ENCODE results near the gene MARCKSL1. TPM values are rescaled to one million over a fixed set of nuclear protein-coding genes. Genes with fewer than 3 reads are reported as not detected.
"Not testable (repeated sequence)": the region's sequence is repeated elsewhere in the genome, so short reads cannot be mapped to it uniquely, and the experiment has no call there.

MARCKSL1 gene
- total RNA-seq, 1 donor from 2014 or later, result 21.8 TPM

DNA sequence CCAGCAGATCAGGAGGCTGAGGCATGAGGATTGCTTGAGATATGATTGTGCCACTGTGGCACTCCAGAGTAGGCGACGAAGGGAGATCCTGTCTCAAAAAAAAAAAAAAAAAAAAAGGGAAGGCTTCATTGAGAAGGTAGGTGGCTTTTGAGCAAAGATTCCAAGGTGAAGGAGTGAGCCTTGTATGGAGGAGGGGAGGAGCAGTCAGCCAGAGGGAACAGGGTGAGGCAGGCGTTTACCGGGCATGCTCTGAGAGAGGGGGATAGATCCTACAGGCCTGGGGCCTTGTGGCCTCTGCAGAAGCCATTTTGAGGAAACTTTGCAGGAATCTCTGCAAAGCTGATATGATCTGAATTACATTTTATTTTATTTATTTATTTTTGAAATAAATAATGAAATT is 49.3 kb downstream of the MARCKSL1 start:
- TF ChIP-seq, protein P1, sequence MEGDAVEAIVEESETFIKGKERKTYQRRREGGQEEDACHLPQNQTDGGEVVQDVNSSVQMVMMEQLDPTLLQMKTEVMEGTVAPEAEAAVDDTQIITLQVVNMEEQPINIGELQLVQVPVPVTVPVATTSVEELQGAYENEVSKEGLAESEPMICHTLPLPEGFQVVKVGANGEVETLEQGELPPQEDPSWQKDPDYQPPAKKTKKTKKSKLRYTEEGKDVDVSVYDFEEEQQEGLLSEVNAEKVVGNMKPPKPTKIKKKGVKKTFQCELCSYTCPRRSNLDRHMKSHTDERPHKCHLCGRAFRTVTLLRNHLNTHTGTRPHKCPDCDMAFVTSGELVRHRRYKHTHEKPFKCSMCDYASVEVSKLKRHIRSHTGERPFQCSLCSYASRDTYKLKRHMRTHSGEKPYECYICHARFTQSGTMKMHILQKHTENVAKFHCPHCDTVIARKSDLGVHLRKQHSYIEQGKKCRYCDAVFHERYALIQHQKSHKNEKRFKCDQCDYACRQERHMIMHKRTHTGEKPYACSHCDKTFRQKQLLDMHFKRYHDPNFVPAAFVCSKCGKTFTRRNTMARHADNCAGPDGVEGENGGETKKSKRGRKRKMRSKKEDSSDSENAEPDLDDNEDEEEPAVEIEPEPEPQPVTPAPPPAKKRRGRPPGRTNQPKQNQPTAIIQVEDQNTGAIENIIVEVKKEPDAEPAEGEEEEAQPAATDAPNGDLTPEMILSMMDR (IDR thresholded peaks at IDR 0.05), result no peak
- no peak for DNase-seq (ENCODE audit: low spot score in 2 of 2)
- no peaks in the 10 kb centered on the region for H3K27me3 ChIP-seq
- H3K4me3 ChIP-seq, result no peak overlapping the region
- intact Hi-C loops (cut with DNase I), result no loop called here
- peaks cover 0 to 4% of the 10 kb centered on the region in 2 donors for H3K4me1 ChIP-seq
- H3K27ac ChIP-seq, result no peak overlapping the region
- no peaks in the 10 kb centered on the region for H3K36me3 ChIP-seq
- no peaks in the 10 kb centered on the region for H3K9me3 ChIP-seq

DNA sequence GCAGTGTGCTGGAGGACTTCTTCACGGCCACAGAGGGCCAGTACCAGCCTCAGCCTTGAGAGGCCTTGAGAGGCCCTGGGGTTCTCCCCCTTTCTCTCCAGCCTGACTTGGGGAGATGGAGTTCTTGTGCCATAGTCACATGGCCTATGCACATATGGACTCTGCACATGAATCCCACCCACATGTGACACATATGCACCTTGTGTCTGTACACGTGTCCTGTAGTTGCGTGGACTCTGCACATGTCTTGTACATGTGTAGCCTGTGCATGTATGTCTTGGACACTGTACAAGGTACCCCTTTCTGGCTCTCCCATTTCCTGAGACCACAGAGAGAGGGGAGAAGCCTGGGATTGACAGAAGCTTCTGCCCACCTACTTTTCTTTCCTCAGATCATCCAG is 50.4 kb downstream of the MARCKSL1 start:
- H3K4me3 ChIP-seq, result no peak overlapping the region
- intact Hi-C loops (cut with DNase I), result no loop called here
- TF ChIP-seq, protein P1 (IDR thresholded peaks at IDR 0.05), result no peak

DNA sequence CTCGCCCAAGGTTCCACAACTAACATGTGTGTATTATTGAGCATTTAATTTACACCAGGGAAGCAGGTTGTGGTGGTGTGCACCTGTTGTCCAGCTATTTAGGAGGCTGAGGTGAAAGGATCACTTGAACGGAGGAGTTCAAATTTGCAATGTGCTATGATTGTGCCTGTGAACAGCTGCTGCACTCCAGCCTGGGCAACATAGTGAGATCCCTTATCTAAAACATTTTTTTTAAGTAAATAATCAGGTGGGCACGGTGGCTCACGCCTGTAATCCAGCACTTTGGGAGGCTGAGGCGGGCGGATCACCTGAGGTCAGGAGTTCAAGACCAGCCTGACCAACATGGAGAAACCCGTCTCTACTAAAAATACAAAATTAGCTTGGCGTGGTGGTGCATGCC is 51.3 kb downstream of the MARCKSL1 start:
- H3K36me3 ChIP-seq; H3K4me1 ChIP-seq; H3K9me3 ChIP-seq; H3K27me3 ChIP-seq; H3K27ac ChIP-seq; intact Hi-C loops (cut with DNase I); H3K4me3 ChIP-seq; DNase-seq (ENCODE audit: low spot score in 2 of 2): not testable (repeated sequence)

More for the DNA sequence above, 50.4 kb downstream of the MARCKSL1 start:
- no peaks in the 10 kb centered on the region for H3K9me3 ChIP-seq
- H3K27me3 ChIP-seq, result no peaks in the 10 kb centered on the region
- H3K36me3 ChIP-seq, result no peaks in the 10 kb centered on the region
- no peaks in the 10 kb centered on the region for H3K4me1 ChIP-seq
- no peak for DNase-seq (ENCODE audit: low spot score in 2 of 2)
- no peak overlapping the region for H3K27ac ChIP-seq

Other genes starting within 250 kb of the MARCKSL1 start
- 26.1 TPM for gene KPNA6, start 228.2 kb downstream of the MARCKSL1 start, total RNA-seq
- gene TXLNA, start 156.6 kb downstream of the MARCKSL1 start, total RNA-seq, result 83.8 TPM
- 29.1 TPM for gene CCDC28B, start 135.6 kb downstream of the MARCKSL1 start, total RNA-seq
- not detected for gene IQCC, start 130.6 kb downstream of the MARCKSL1 start, total RNA-seq
- not detected for gene DCDC2B, start 127.1 kb downstream of the MARCKSL1 start, total RNA-seq
- 4.0 TPM for gene TMEM234, start 113.9 kb downstream of the MARCKSL1 start, total RNA-seq
- 234 TPM for gene EIF3I, start 113.8 kb downstream of the MARCKSL1 start, total RNA-seq
- gene FAM167B, start 89.0 kb downstream of the MARCKSL1 start, total RNA-seq, result 26.1 TPM
- gene LCK, start 85.0 kb downstream of the MARCKSL1 start, total RNA-seq, result not detected
- 75.0 TPM for gene HDAC1, start 44.1 kb downstream of the MARCKSL1 start, total RNA-seq
- gene FAM229A, start 26.3 kb upstream of the MARCKSL1 start, total RNA-seq, result 12.2 TPM
- 4.8 TPM for gene TSSK3, start 26.3 kb upstream of the MARCKSL1 start, total RNA-seq
- gene BSDC1, start 58.2 kb upstream of the MARCKSL1 start, total RNA-seq, result 56.1 TPM
- gene ZBTB8B, start 128.8 kb upstream of the MARCKSL1 start, total RNA-seq, result under 0.01 TPM
- 2.2 TPM for gene ZBTB8A, start 203.2 kb upstream of the MARCKSL1 start, total RNA-seq